Left lung (tissue), 10 donors: ENCODE data around the gene CCT8. TPM values are rescaled to one million over a fixed set of nuclear protein-coding genes. Genes with fewer than 3 reads are reported as not detected.

Experiments
- ATAC-seq: fragments of 200-7000 bp; cut with Tn5 transposase; one replicate; pipeline ENCODE4 v1.9.1; 2020; ENCODE audit warnings: moderate library complexity
- DNase-seq, 4 donors: peaks; one replicate each; pipeline ENCODE4 v3.0.0-alpha.2; 2013 to 2020
- H3K27ac ChIP-seq, 2 donors: fragments of 200-600 bp; sonication (generic) in 1 of 2; one replicate each; pipeline versions ENCODE4 v1.5.0 to v1.8.0; 2020 to 2021
- H3K27me3 ChIP-seq, 2 donors: fragments of 200-600 bp; sonication (generic) in 1 of 2; one replicate each; pipeline versions ENCODE4 v1.5.0 to v1.8.0; 2020 to 2021
- H3K36me3 ChIP-seq, 2 donors: fragments of 200-600 bp; sonication (generic) in 1 of 2; one replicate each; pipeline versions ENCODE4 v1.5.0 to v1.8.0; 2020 to 2021
- H3K4me1 ChIP-seq, 2 donors: fragments of 200-600 bp; one replicate each; pipeline ENCODE4 v1.8.0; 2021
- H3K4me3 ChIP-seq, 2 donors: fragments of 200-600 bp; sonication (generic) in 1 of 2; one replicate each; pipeline versions ENCODE4 v1.5.0 to v1.8.0; 2020 to 2021; ENCODE audit warnings: mild to moderate bottlenecking in 1 of 2
- H3K9me3 ChIP-seq, 2 donors: fragments of 200-600 bp; sonication (generic) in 1 of 2; one replicate each; pipeline versions ENCODE4 v1.5.0 to v1.8.0; 2020 to 2021
- CTCF ChIP-seq, 2 donors: fragments of 200-600 bp; sonication (generic) in 1 of 2; IDR thresholded peaks; one replicate each; pipeline versions ENCODE4 v1.5.0 to v1.8.0; 2021; ENCODE audit warnings: antibody characterized with exemption in 2 of 2
- intact Hi-C, 2 donors: fragments of 100-400 bp; cut with DNase I; formaldehyde crosslinking; loops; one replicate each; pipeline versions ENCODE4 v1.11.2 to v1.14.2; 2022
- polyA plus RNA-seq, 6 donors: library from polyadenylated mRNA; unstranded; fragments of 120-200 nt; gene quantifications; one replicate each; pipeline ENCODE4 v1.2.1, GENCODE V29; 2013; ENCODE audit not compliant: insufficient read length in 6 of 6
- total RNA-seq, 2 donors: library from RNA; stranded (reverse); fragmentation: NEBNext Ultra II Directional; extraction: Animal tissue kit (Norgen Biotek cat#: 25700); gene quantifications; one replicate each; pipeline ENCODE4 v1.2.1, GENCODE V29; 2021
- donor health status: DM: no; HTN: yes; CAD: no.
- donor health status: DM: no; HTN: no; CAD: no.

The CCT8 gene
- total and polyA plus RNA-seq, 8 donors: 111 to 259 (median 235) TPM

GRCh38 chr21:29084372-29084771, 10.9 kb upstream of the CCT8 start:
- no peak for TF ChIP-seq CTCF (IDR thresholded peaks at IDR 0.05)

GRCh38 chr21:29083306-29083705, 9.9 kb upstream of the CCT8 start:
- DNase-seq: no peak
- no peak overlapping the region for H3K4me3 ChIP-seq
- H3K9me3 ChIP-seq: no peaks in the 10 kb centered on the region
- no peaks in the 10 kb centered on the region for H3K36me3 ChIP-seq
- intact Hi-C loops: loop anchor here in 1 of 2 donors (10.0 kb wide), 1 partner anchor 291 kb away; no protein-coding TSS in a partner anchor
- H3K27ac ChIP-seq: no peak overlapping the region
- peaks cover 14 to 35% of the 10 kb centered on the region in 2 donors for H3K4me1 ChIP-seq
- TF ChIP-seq CTCF (IDR thresholded peaks at IDR 0.05): no peak
- no peaks in the 10 kb centered on the region for H3K27me3 ChIP-seq
- ATAC-seq: no peak

More at GRCh38 chr21:29084372-29084771, 10.9 kb upstream of the CCT8 start:
- Histone ChIP-seq H3K27ac (no peak overlapping the region), H3K4me3 (no peak overlapping the region), H3K36me3 (no peaks in the 10 kb centered on the region), H3K27me3 (no peaks in the 10 kb centered on the region), H3K9me3 (no peaks in the 10 kb centered on the region), H3K4me1 (peaks cover 8 to 26% of the 10 kb centered on the region in 2 donors)
- ATAC-seq (no peak), DNase-seq (no peak)
- intact Hi-C loops: loop anchor here in 1 of 2 donors (10.0 kb wide), 1 partner anchor 290 kb away; no protein-coding TSS in a partner anchor

- ATAC-seq (no peak), DNase-seq (no peak)
- Histone ChIP-seq H3K27ac (no peak overlapping the region), H3K4me1 (peaks cover 20 to 42% of the 10 kb centered on the region in 2 donors), H3K4me3 (no peak overlapping the region), H3K36me3 (no peaks in the 10 kb centered on the region), H3K9me3 (no peaks in the 10 kb centered on the region), H3K27me3 (no peaks in the 10 kb centered on the region)
- intact Hi-C loops: loop anchor here in 1 of 2 donors (10.0 kb wide), 1 partner anchor 293 kb away; no protein-coding TSS in a partner anchor
- no peak for TF ChIP-seq CTCF (IDR thresholded peaks at IDR 0.05)
Measured at GRCh38 chr21:29082046-29082815, 8.8 kb upstream of the CCT8 start.

GRCh38 chr21:29080454-29080941, 7.0 kb upstream of the CCT8 start:
- TF ChIP-seq CTCF (IDR thresholded peaks at IDR 0.05): no peak
- intact Hi-C loops: loop anchor here in 1 of 2 donors (10.0 kb wide), 1 partner anchor 294 kb away; no protein-coding TSS in a partner anchor
- no peak overlapping the region for H3K4me3 ChIP-seq
- no peaks in the 10 kb centered on the region for H3K9me3 ChIP-seq
- no peak for DNase-seq
- ATAC-seq: peak; percentile 6
- H3K27ac ChIP-seq: peak overlapping the region; percentile 60 to 67
- H3K27me3 ChIP-seq: no peaks in the 10 kb centered on the region
- H3K36me3 ChIP-seq: no peaks in the 10 kb centered on the region
- H3K4me1 ChIP-seq: peaks cover 20 to 42% of the 10 kb centered on the region in 2 donors
